Measurements from ENCODE around the gene RAB34. TPM values are rescaled to one million over a fixed set of nuclear protein-coding genes. Genes with fewer than 3 reads are reported as not detected.

Gene RAB34
- total and polyA plus RNA-seq, 9 of the 15 experiments (the other 6 are each of a cell fraction or from before 2014, with no cell fraction given) = 0.07 to 3.8 (median 0.46) TPM; not detected in 1

GRCh38 chr17:28735242-28735722, 17.6 kb upstream of the RAB34 start:
- FAIRE-seq (peak; percentile 98), DNase-seq (ENCODE audit: extremely low read depth in 1 of 4, low spot score in 3 of 4) (peak; percentile 85 to 95 (median 92)), ATAC-seq (peak; percentile 99)
- peaks cover 9% of the 10 kb centered on the region; the same call in 2 of the 3 replicates for H3K36me3 ChIP-seq (ENCODE audit: control insufficient read depth, insufficient read depth, low read length)
- no peaks in the 10 kb centered on the region for H3K9me3 ChIP-seq (replicated peaks; ENCODE audit: control insufficient read depth, insufficient read depth, low read depth, low read length)
- H4K20me1 ChIP-seq (replicated peaks; ENCODE audit: control insufficient read depth, insufficient read depth, low read length) = no peaks in the 10 kb centered on the region
- H3K27ac ChIP-seq (ENCODE audit: extremely low read depth, low read depth, low read length) = peak overlapping the region; percentile 64
- H2AFZ ChIP-seq (ENCODE audit: low read depth, low read length) = peak overlapping the region; percentile 80
- in situ Hi-C loops (cut with MboI) = no loop called here
- POLR2A ChIA-PET = interaction anchor here (0.5 to 3.0 kb wide), 11 partner anchors 8 to 412 kb away, joined by 3 to 17 read pairs (median 6); partner anchors contain the start of genes RPL23A and TLCD1
- no peaks in the 10 kb centered on the region for H3K27me3 ChIP-seq (ENCODE audit: control insufficient read depth in 2 of 2, insufficient read depth in 2 of 2, low read length in 2 of 2)
- intact Hi-C loops (cut with micrococcal nuclease) = no loop called here
- CTCF ChIA-PET (ENCODE audit: low intra/inter-chr PET ratio) = interaction anchor here (0.7 to 1.3 kb wide), 2 partner anchors 15 to 144 kb away, joined by 3 to 7 read pairs; no protein-coding TSS in a partner anchor
- H3K4me2 ChIP-seq (ENCODE audit: insufficient read depth, low read length) = peak overlapping the region; percentile 62
- no peaks in the 10 kb centered on the region for H3K9me1 ChIP-seq (ENCODE audit: control insufficient read depth, insufficient read depth, low read length)
- WGBS (ENCODE audit: insufficient coverage, low coverage, missing lambda C conversion rate) = 1% methylated on average over 5 of the region's 5 CpGs
- no peak overlapping the region for H3K4me3 ChIP-seq
- H3K79me2 ChIP-seq (ENCODE audit: control insufficient read depth, insufficient read depth, low read length) = no peaks in the 10 kb centered on the region
- H3K9ac ChIP-seq (ENCODE audit: insufficient read depth in 1 of 2, low read depth in 2 of 2, low read length in 2 of 2) = peak overlapping the region; percentile 47 to 78
- no TSS peak for BruUV-seq (replicated peaks)
- peaks cover 29 to 53% of the 10 kb centered on the region in 2 experiments for H3K4me1 ChIP-seq (replicated peaks in 1 of 2; ENCODE audit: control insufficient read depth in 2 of 2, insufficient read depth in 2 of 2, low read length in 2 of 2)
- TF ChIP-seq FOS (IDR thresholded peaks at IDR 0.05; ENCODE audit: extremely low read depth, insufficient read length) (peak; percentile 55), RBM14 (IDR thresholded peaks at IDR 0.05; ENCODE audit: borderline replicate concordance, insufficient read depth, low read depth, low read length) (no peak), THRB (CRISPR knock-in tag; conservative IDR thresholded peaks at IDR 0.05) (0 out of 2 replicates have a peak, but pooled peaks have one; percentile 51), CREB3L1 (IDR thresholded peaks at IDR 0.05; ENCODE audit: borderline replicate concordance, low read depth) (peak; percentile 29; the same call in 1 of the 2 replicates), GATA2 (CRISPR knock-in tag; IDR thresholded peaks at IDR 0.05) (peak; percentile 87), RAD21 (CRISPR knock-in tag; conservative IDR thresholded peaks at IDR 0.05 in 1 of 2, IDR thresholded peaks at IDR 0.05 in 1 of 2) (peak; percentile 33 to 46), CHD4 (IDR thresholded peaks at IDR 0.05; ENCODE audit: insufficient read depth, insufficient replicate concordance, low read depth, low read length, poor library complexity, severe bottlenecking) (no peak), ZNF436 (CRISPR knock-in tag; IDR thresholded peaks at IDR 0.05) (no peak), NONO (IDR thresholded peaks at IDR 0.05; ENCODE audit: low read depth in 2 of 2, low read length in 1 of 2) (no peak; a peak in 1 of 4 replicates), SMAD4 (CRISPR knock-in tag; conservative IDR thresholded peaks at IDR 0.05) (peak; percentile 79), CTBP1 (IDR thresholded peaks at IDR 0.05; ENCODE audit: borderline replicate concordance) (peak; percentile 67; the same call in 1 of the 2 replicates), ARID4B (CRISPR knock-in tag; IDR thresholded peaks at IDR 0.05) (no peak)
